K562 (cell line): ENCODE measurements around the gene SPEG. TPM values are rescaled to one million over a fixed set of nuclear protein-coding genes. Genes with fewer than 3 reads are reported as not detected.

Experiments used
- CC2D1A ChIP-seq: fragments of 450-650 bp; IDR thresholded peaks from 2 replicates; pipeline ENCODE4 v1.6.1; 2017; ENCODE audit warnings: mild to moderate bottlenecking
- CREB1 ChIP-seq, 2 experiments: sonication (generic) in 1 of 2; formaldehyde crosslinking in 1 of 2; IDR thresholded peaks; 2 replicates each; pipeline versions ENCODE4 v1.6.1 to v1.8.0; 2012 to 2022; ENCODE audit warnings: inconsistent platforms in 1 of 2, mild to moderate bottlenecking in 1 of 2, missing genetic modification reagents in 1 of 2, moderate library complexity in 1 of 2
- CTBP1 ChIP-seq: fragments of 450-650 bp; IDR thresholded peaks from 2 replicates; pipeline ENCODE4 v1.6.1; 2016; ENCODE audit warnings: borderline replicate concordance
- FOSL1 ChIP-seq: fragments of 200-800 bp; sonication (Bioruptor generic); conservative IDR thresholded peaks from 2 replicates; pipeline ENCODE4 v1.6.1; 2016; ENCODE audit warnings: missing genetic modification characterization, missing compliant biosample characterization
- FOXA1 ChIP-seq: fragments of 450-650 bp; IDR thresholded peaks from 2 replicates; pipeline ENCODE4 v1.6.1; 2016; ENCODE audit warnings: mild to moderate bottlenecking, borderline replicate concordance
- GATA2 ChIP-seq: sonication (generic); formaldehyde crosslinking; IDR thresholded peaks from 2 replicates; pipeline ENCODE4 v1.4.0; 2020; ENCODE audit warnings: mild to moderate bottlenecking, missing genetic modification reagents
- HDAC2 ChIP-seq: fragments of 450-650 bp; IDR thresholded peaks from 2 replicates; pipeline ENCODE4 v1.6.1; 2016; ENCODE audit warnings: mild to moderate bottlenecking
- ILF3 ChIP-seq: fragments of 450-650 bp; IDR thresholded peaks from 2 replicates; pipeline ENCODE4 v1.6.1; 2018; ENCODE audit warnings: antibody characterized with exemption, mild to moderate bottlenecking, moderate library complexity, borderline replicate concordance
- MED1 ChIP-seq: sonication (generic); formaldehyde crosslinking; IDR thresholded peaks from 2 replicates; pipeline ENCODE4 v1.8.1; 2023; ENCODE audit warnings: missing genetic modification reagents, borderline replicate concordance
- MXI1 ChIP-seq: IDR thresholded peaks from 2 replicates; pipeline ENCODE4 v1.6.1; 2011; ENCODE audit warnings: low read depth, mild to moderate bottlenecking, improper control_type of control experiment, low read length
- PHF21A ChIP-seq: fragments of 450-650 bp; IDR thresholded peaks from 2 replicates; pipeline ENCODE4 v1.6.1; 2017; ENCODE audit warnings: low read depth, borderline replicate concordance
- PHTF2 ChIP-seq: fragments of 250-450 bp; sonication (Bioruptor Pico); IDR thresholded peaks from 2 replicates; pipeline ENCODE4 v1.5.0; 2021; ENCODE audit warnings: mild to moderate bottlenecking
- RNF2 ChIP-seq: sonication (generic); IDR thresholded peaks from 2 replicates; pipeline ENCODE4 v1.6.1; 2016
- SRF ChIP-seq, 2 experiments: fragments of 250-450, 450-650 bp in 1 of 2; sonication (Bioruptor Pico) in 1 of 2; sonication (generic) in 1 of 2; formaldehyde crosslinking; IDR thresholded peaks; 2 replicates each; pipeline versions ENCODE4 v1.5.0 to v1.5.1; 2020 to 2022; ENCODE audit warnings: mild to moderate bottlenecking in 1 of 2, missing genetic modification reagents in 1 of 2
- TAF9B ChIP-seq: fragments of 450-650 bp; IDR thresholded peaks from 2 replicates; pipeline ENCODE4 v1.6.1; 2018; ENCODE audit warnings: mild to moderate bottlenecking; ENCODE audit not compliant: partially characterized antibody
- YY1 ChIP-seq, 3 experiments: IDR thresholded peaks; 2 replicates each; pipeline ENCODE4 v1.6.1; 2011; ENCODE audit warnings: low read length in 2 of 3, mild to moderate bottlenecking in 2 of 3, moderate library complexity in 2 of 3, borderline replicate concordance in 1 of 3, control low read depth in 1 of 3, low read depth in 1 of 3; ENCODE audit not compliant: insufficient read depth in 3 of 3, insufficient replicate concordance in 2 of 3, control insufficient read depth in 1 of 3, insufficient read length in 1 of 3; ENCODE audit errors: extremely low read depth in 1 of 3
- ZNF121 ChIP-seq: sonication (generic); formaldehyde crosslinking; conservative IDR thresholded peaks from 2 replicates; pipeline ENCODE4 v1.8.0; 2022; ENCODE audit warnings: missing genetic modification reagents
- ZNF140 ChIP-seq: fragments of 250-450 bp; sonication (Bioruptor Pico); IDR thresholded peaks from 2 replicates; pipeline ENCODE4 v1.8.0; 2021; ENCODE audit warnings: moderate library complexity, mild to moderate bottlenecking, inconsistent platforms
- ZNF23 ChIP-seq: fragments of 250-450 bp; sonication (Bioruptor Pico); IDR thresholded peaks from 2 replicates; pipeline ENCODE4 v1.4.0; 2020; ENCODE audit warnings: mild to moderate bottlenecking
- polyA plus RNA-seq, 8 experiments: library from polyadenylated mRNA; depleted of rRNA in 4 of 8; stranded (reverse) in 5 of 8; unstranded in 3 of 8; fragments of >200 nt; fragmentation: Nextera tagmentation in 2 of 8; fragmentation: Illumina TruSeq in 1 of 8; extraction: Ambion mirVana in 2 of 8; extraction: Trizol in 1 of 8; gene quantifications; 2 replicates each; pipeline versions ENCODE4 v1.2.1 to v1.2.3, GENCODE V29; 2011 to 2014; ENCODE audit warnings: inconsistent platforms in 1 of 8, missing spikeins in 1 of 8
- total RNA-seq, 7 experiments: library from RNA; depleted of rRNA in 6 of 7; stranded (reverse); fragments of >200 nt in 6 of 7; fragmentation: Illumina TruSeq in 2 of 7; extraction: Trizol in 2 of 7; gene quantifications; 2 replicates each; pipeline versions ENCODE4 v1.2.1 to v1.2.3, GENCODE V29; 2011 to 2021; ENCODE audit warnings: low replicate concordance in 1 of 7
- TF ChIP-seq, protein P1 (sequence below): fragments of 450-650 bp; IDR thresholded peaks from 2 replicates; pipeline ENCODE4 v1.6.1; 2017; ENCODE audit warnings: mild to moderate bottlenecking, moderate library complexity
- TF ChIP-seq, protein P2 (sequence below): fragments of 250-450 bp; sonication (Bioruptor Pico); IDR thresholded peaks from 2 replicates; pipeline ENCODE4 v1.5.0; 2020; ENCODE audit warnings: mild to moderate bottlenecking, borderline replicate concordance
- TF ChIP-seq, protein P3 (sequence below): fragments of 250-450 bp; sonication (Bioruptor Pico); IDR thresholded peaks from 2 replicates; pipeline ENCODE4 v1.4.0; 2020; ENCODE audit warnings: mild to moderate bottlenecking, moderate library complexity

Gene SPEG
- total and polyA plus RNA-seq, 9 of the 15 experiments (the other 6 are each of a cell fraction or from before 2014, with no cell fraction given), result 0.49 to 8.7 (median 3.0) TPM

DNA sequence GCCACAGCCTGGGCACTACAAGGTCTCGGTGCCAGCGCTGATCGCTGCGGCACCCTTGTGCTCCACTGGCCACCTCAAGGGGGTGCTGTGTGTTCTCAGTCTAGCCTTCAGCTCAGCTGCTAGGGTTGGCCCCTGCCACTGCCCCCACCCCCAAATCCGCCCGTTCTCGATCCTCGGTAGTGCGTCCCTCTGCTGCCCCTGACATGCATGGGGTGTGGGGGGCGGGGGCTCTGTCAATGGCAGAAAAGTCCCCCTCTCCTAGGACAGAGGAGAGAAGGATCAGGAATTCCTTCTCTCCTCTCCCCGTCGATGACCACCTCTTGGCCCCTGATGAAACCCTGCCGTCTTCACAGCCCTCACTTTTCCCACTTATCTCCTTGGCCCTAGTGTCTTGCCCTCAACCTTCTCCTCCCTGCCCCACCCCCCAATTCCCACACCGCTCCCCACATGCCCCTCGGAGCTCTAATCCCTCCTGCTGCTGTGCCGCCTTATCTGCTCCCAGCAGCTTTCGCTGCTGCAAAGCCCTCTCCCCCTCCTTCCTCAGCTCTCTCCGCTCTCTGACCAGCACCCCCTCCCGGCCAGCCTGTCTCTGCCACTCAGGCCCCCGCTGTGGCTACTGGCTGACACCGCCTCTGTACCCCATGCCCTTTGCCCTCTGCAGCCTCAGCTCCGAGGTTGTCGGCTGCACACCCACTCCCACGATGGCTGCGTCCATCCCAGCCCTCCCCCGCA, 75.3 kb downstream of the SPEG start (continued):
- TF ChIP-seq CREB1 (IDR thresholded peaks at IDR 0.05), result peak; percentile 68
- TF ChIP-seq CREB1 (CRISPR knock-in tag; IDR thresholded peaks at IDR 0.05), result no peak
- TF ChIP-seq ILF3, result no peak
- no peak for TF ChIP-seq SRF (CRISPR knock-in tag; IDR thresholded peaks at IDR 0.05)
- TF ChIP-seq, protein P1, sequence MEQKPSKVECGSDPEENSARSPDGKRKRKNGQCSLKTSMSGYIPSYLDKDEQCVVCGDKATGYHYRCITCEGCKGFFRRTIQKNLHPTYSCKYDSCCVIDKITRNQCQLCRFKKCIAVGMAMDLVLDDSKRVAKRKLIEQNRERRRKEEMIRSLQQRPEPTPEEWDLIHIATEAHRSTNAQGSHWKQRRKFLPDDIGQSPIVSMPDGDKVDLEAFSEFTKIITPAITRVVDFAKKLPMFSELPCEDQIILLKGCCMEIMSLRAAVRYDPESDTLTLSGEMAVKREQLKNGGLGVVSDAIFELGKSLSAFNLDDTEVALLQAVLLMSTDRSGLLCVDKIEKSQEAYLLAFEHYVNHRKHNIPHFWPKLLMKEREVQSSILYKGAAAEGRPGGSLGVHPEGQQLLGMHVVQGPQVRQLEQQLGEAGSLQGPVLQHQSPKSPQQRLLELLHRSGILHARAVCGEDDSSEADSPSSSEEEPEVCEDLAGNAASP, result no peak
- TF ChIP-seq, protein P2, sequence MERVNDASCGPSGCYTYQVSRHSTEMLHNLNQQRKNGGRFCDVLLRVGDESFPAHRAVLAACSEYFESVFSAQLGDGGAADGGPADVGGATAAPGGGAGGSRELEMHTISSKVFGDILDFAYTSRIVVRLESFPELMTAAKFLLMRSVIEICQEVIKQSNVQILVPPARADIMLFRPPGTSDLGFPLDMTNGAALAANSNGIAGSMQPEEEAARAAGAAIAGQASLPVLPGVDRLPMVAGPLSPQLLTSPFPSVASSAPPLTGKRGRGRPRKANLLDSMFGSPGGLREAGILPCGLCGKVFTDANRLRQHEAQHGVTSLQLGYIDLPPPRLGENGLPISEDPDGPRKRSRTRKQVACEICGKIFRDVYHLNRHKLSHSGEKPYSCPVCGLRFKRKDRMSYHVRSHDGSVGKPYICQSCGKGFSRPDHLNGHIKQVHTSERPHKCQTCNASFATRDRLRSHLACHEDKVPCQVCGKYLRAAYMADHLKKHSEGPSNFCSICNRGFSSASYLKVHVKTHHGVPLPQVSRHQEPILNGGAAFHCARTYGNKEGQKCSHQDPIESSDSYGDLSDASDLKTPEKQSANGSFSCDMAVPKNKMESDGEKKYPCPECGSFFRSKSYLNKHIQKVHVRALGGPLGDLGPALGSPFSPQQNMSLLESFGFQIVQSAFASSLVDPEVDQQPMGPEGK (CRISPR knock-in tag), result no peak
- TF ChIP-seq PHTF2, result no peak
- TF ChIP-seq CTBP1, result peak; percentile 75
- peak; percentile 49; the same call in 1 of the 2 replicates for TF ChIP-seq FOSL1 (tag)
- peak in 1 of 3 experiments; percentile 8 for TF ChIP-seq YY1 (IDR thresholded peaks at IDR 0.05; ENCODE audit: borderline replicate concordance in 1 of 3, control insufficient read depth in 1 of 3, extremely low read depth in 1 of 3, insufficient read depth in 3 of 3, insufficient read length in 1 of 3, insufficient replicate concordance in 2 of 3, low read depth in 1 of 3, low read length in 2 of 3)
- TF ChIP-seq ZNF23 (CRISPR knock-in tag), result no peak
- TF ChIP-seq RNF2, result peak; percentile 95
- no peak for TF ChIP-seq ZNF140
- TF ChIP-seq MXI1, result no peak
- peak; percentile 85; the same call in 1 of the 2 replicates for TF ChIP-seq PHF21A
- TF ChIP-seq ZNF121, result no peak
- TF ChIP-seq MED1 (CRISPR knock-in tag), result no peak
- TF ChIP-seq TAF9B, result peak; percentile 61
- TF ChIP-seq, protein P3, sequence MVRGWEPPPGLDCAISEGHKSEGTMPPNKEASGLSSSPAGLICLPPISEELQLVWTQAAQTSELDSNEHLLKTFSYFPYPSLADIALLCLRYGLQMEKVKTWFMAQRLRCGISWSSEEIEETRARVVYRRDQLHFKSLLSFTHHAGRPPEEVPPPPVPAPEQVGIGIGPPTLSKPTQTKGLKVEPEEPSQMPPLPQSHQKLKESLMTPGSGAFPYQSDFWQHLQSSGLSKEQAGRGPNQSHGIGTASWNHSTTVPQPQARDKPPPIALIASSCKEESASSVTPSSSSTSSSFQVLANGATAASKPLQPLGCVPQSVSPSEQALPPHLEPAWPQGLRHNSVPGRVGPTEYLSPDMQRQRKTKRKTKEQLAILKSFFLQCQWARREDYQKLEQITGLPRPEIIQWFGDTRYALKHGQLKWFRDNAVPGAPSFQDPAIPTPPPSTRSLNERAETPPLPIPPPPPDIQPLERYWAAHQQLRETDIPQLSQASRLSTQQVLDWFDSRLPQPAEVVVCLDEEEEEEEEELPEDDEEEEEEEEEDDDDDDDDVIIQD (CRISPR knock-in tag), result no peak
- no peak for TF ChIP-seq FOXA1
- peak; percentile 91; the same call in 1 of the 2 replicates for TF ChIP-seq CC2D1A
- TF ChIP-seq GATA2, result peak; percentile 91
- peak; percentile 94 for TF ChIP-seq HDAC2
